Vagina (tissue), 2 donors: ENCODE measurements around the gene NDUFV2. TPM values are rescaled to one million over a fixed set of nuclear protein-coding genes. Genes with fewer than 3 reads are reported as not detected.

ENCODE experiments used
- DNase-seq, 2 donors: peaks; one replicate each; pipeline ENCODE4 v3.0.0-alpha.2; 2017; ENCODE audit errors: extremely low spot score in 2 of 2
- H3K27ac ChIP-seq: fragments of 200-600 bp; sonication (generic); one replicate; pipeline ENCODE4 v1.5.1; 2019
- H3K27me3 ChIP-seq: fragments of 200-600 bp; sonication (generic); one replicate; pipeline ENCODE4 v1.5.1; 2019
- H3K36me3 ChIP-seq, 2 donors: fragments of 200-600 bp; sonication (generic); one replicate each; pipeline ENCODE4 v1.5.1; 2017 to 2019
- H3K4me1 ChIP-seq: fragments of 200-600 bp; sonication (generic); one replicate; pipeline ENCODE4 v1.5.1; 2019
- H3K4me3 ChIP-seq, 2 donors: fragments of 200-600 bp; sonication (generic); 1 replicate in 1 of 2; 2 replicates in 1 of 2; pipeline ENCODE4 v1.5.1; 2016 to 2019
- H3K9me3 ChIP-seq: fragments of 200-600 bp; sonication (generic); one replicate; pipeline ENCODE4 v1.5.1; 2019
- CTCF ChIP-seq, 3 experiments: fragments of 450-650 bp in 2 of 3; fragments of 200-600 bp in 1 of 3; sonication (generic) in 1 of 3; IDR thresholded peaks; one replicate each; pipeline ENCODE4 v1.5.1; 2017 to 2019; ENCODE audit warnings: antibody characterized with exemption in 3 of 3, mild to moderate bottlenecking in 2 of 3, moderate library complexity in 2 of 3
- POLR2A ChIP-seq, 2 donors: fragments of 450-650 bp; IDR thresholded peaks; one replicate each; pipeline ENCODE4 v1.6.1; 2017; ENCODE audit warnings: antibody characterized with exemption in 2 of 2, mild to moderate bottlenecking in 2 of 2, moderate library complexity in 2 of 2
- POLR2AphosphoS5 ChIP-seq, 2 donors: sonication (generic); formaldehyde crosslinking; IDR thresholded peaks; one replicate each; pipeline ENCODE4 v1.9.0; 2017; ENCODE audit warnings: antibody characterized with exemption in 2 of 2, mild to moderate bottlenecking in 2 of 2, low read depth in 1 of 2; ENCODE audit not compliant: insufficient read depth in 1 of 2
- intact Hi-C: fragments of 100-400 bp; cut with DNase I; formaldehyde crosslinking; loops from one replicate; pipeline ENCODE4 v1.15.1; 2023
- total RNA-seq: library from RNA; depleted of rRNA; stranded (reverse); fragments of >200 nt; gene quantifications from one replicate; pipeline ENCODE4 v1.2.3, GENCODE V29; 2016

NDUFV2 gene
- total RNA-seq, 1 donor from 2014 or later = 75.1 TPM

GRCh38 chr18:9094307-9095226 is 7.9 kb upstream of the NDUFV2 start:
- no peak overlapping the region for H3K27ac ChIP-seq
- H3K36me3 ChIP-seq = no peaks in the 10 kb centered on the region
- TF ChIP-seq CTCF (IDR thresholded peaks at IDR 0.05) = no peak
- no peak for TF ChIP-seq POLR2A (IDR thresholded peaks at IDR 0.05)
- TF ChIP-seq POLR2AphosphoS5 (IDR thresholded peaks at IDR 0.05; ENCODE audit: insufficient read depth in 1 of 2, low read depth in 1 of 2) = no peak
- no peaks in the 10 kb centered on the region for H3K27me3 ChIP-seq
- DNase-seq = no peak
- H3K4me1 ChIP-seq = no peaks in the 10 kb centered on the region
- intact Hi-C loops = no loop called here
- H3K9me3 ChIP-seq = no peaks in the 10 kb centered on the region
- H3K4me3 ChIP-seq = no peak overlapping the region

- Histone ChIP-seq H3K4me3 (no peak overlapping the region), H3K27me3 (no peaks in the 10 kb centered on the region), H3K9me3 (no peaks in the 10 kb centered on the region), H3K36me3 (no peaks in the 10 kb centered on the region), H3K4me1 (no peaks in the 10 kb centered on the region), H3K27ac (peak overlapping the region; percentile 2)
- intact Hi-C loops = no loop called here
- DNase-seq = no peak
- TF ChIP-seq CTCF (IDR thresholded peaks at IDR 0.05) (no peak), POLR2AphosphoS5 (IDR thresholded peaks at IDR 0.05; ENCODE audit: insufficient read depth in 1 of 2, low read depth in 1 of 2) (no peak), POLR2A (IDR thresholded peaks at IDR 0.05) (no peak)
These were observed 7.0 kb upstream of the NDUFV2 start for GRCh38 chr18:9095297-9096006.

GRCh38 chr18:9096007-9096371 is 6.5 kb upstream of the NDUFV2 start:
- TF ChIP-seq POLR2A (IDR thresholded peaks at IDR 0.05) = no peak
- TF ChIP-seq POLR2AphosphoS5 (IDR thresholded peaks at IDR 0.05; ENCODE audit: insufficient read depth in 1 of 2, low read depth in 1 of 2) = no peak
- TF ChIP-seq CTCF (IDR thresholded peaks at IDR 0.05) = no peak
- Histone ChIP-seq H3K36me3 (no peaks in the 10 kb centered on the region), H3K4me1 (no peaks in the 10 kb centered on the region), H3K27ac (no peak overlapping the region), H3K27me3 (no peaks in the 10 kb centered on the region), H3K9me3 (no peaks in the 10 kb centered on the region), H3K4me3 (no peak overlapping the region)
- no peak for DNase-seq
- intact Hi-C loops = no loop called here

GRCh38 chr18:9096685-9097084 is 5.8 kb upstream of the NDUFV2 start:
- Histone ChIP-seq H3K4me3 (no peak overlapping the region), H3K4me1 (peaks cover 7% of the 10 kb centered on the region), H3K27me3 (no peaks in the 10 kb centered on the region), H3K9me3 (no peaks in the 10 kb centered on the region), H3K36me3 (no peaks in the 10 kb centered on the region), H3K27ac (no peak overlapping the region)
- TF ChIP-seq POLR2A (IDR thresholded peaks at IDR 0.05) (no peak), CTCF (IDR thresholded peaks at IDR 0.05) (no peak), POLR2AphosphoS5 (IDR thresholded peaks at IDR 0.05; ENCODE audit: insufficient read depth in 1 of 2, low read depth in 1 of 2) (no peak)
- intact Hi-C loops = no loop called here
- DNase-seq = no peak

GRCh38 chr18:9097349-9097748 is 5.2 kb upstream of the NDUFV2 start:
- Histone ChIP-seq H3K27me3 (no peaks in the 10 kb centered on the region), H3K27ac (no peak overlapping the region), H3K4me1 (peaks cover 9% of the 10 kb centered on the region), H3K9me3 (no peaks in the 10 kb centered on the region), H3K36me3 (no peaks in the 10 kb centered on the region), H3K4me3 (no peak overlapping the region)
- TF ChIP-seq CTCF (IDR thresholded peaks at IDR 0.05) (no peak), POLR2AphosphoS5 (IDR thresholded peaks at IDR 0.05; ENCODE audit: insufficient read depth in 1 of 2, low read depth in 1 of 2) (no peak), POLR2A (IDR thresholded peaks at IDR 0.05) (no peak)
- intact Hi-C loops = no loop called here
- DNase-seq = no peak
